Ovary (tissue), 3 donors: ENCODE measurements around the gene GARIN5A.

Experiments
- POLR2A ChIP-seq: fragments of 450-650 bp; IDR thresholded peaks from one replicate; pipeline ENCODE4 v1.6.1; 2017; ENCODE audit warnings: antibody characterized with exemption, mild to moderate bottlenecking, moderate library complexity
- TF ChIP-seq, protein P1 (sequence below), 3 donors: fragments of 450-650 bp in 2 of 3; fragments of 200-600 bp in 1 of 3; IDR thresholded peaks; one replicate each; pipeline versions ENCODE4 v1.5.1 to v1.8.0; 2016 to 2022; ENCODE audit warnings: antibody characterized with exemption in 3 of 3, mild to moderate bottlenecking in 1 of 3
- donor health status: DM: no; HTN: no; CAD: no.

DNA sequence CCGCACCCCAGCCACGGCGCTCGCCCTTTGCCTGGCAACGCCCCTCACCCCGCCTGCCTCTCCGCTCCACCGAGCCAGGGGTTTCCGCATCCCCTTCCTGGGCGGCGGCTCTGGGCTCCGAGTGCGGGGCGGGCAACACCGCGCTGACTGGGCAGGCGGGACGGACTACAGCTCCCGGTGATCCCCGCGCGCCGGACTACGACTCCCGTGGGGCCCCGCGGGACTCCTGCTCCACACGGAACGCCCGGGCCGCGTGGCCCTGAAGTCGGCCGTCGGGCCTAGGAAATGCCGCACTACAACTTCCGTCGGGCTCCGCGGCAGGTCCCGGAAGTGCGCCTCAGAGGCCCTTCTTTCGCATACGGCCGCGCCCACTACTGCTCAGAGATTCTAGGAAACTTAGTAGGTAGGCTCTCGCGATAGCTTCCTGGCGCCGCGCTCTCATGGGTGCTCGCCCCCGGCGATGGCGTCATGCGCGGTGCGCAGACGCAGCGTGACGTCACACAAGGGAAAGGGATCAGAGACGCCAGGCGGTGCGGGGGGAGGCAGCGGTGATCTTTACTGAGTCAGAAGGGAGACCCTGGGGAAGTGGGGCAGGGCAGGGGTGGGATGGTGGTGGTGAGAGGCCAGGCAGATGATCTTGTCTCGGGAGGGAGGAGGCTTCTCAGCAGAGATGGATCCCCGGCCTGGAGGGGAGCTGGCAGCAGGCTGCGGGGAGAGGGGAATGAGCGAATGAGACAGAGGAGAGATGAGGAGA is 34.6 kb upstream of the GARIN5A start, which contains the start of gene JOSD2:
- peak; percentile 51 for TF ChIP-seq POLR2A
- TF ChIP-seq, protein P1, sequence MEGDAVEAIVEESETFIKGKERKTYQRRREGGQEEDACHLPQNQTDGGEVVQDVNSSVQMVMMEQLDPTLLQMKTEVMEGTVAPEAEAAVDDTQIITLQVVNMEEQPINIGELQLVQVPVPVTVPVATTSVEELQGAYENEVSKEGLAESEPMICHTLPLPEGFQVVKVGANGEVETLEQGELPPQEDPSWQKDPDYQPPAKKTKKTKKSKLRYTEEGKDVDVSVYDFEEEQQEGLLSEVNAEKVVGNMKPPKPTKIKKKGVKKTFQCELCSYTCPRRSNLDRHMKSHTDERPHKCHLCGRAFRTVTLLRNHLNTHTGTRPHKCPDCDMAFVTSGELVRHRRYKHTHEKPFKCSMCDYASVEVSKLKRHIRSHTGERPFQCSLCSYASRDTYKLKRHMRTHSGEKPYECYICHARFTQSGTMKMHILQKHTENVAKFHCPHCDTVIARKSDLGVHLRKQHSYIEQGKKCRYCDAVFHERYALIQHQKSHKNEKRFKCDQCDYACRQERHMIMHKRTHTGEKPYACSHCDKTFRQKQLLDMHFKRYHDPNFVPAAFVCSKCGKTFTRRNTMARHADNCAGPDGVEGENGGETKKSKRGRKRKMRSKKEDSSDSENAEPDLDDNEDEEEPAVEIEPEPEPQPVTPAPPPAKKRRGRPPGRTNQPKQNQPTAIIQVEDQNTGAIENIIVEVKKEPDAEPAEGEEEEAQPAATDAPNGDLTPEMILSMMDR (IDR thresholded peaks at IDR 0.05), result peak in 2 of 3 donors; percentile 27 to 33
